ENCODE data around the gene RBX1. TPM values are rescaled to one million over a fixed set of nuclear protein-coding genes. Genes with fewer than 3 reads are reported as not detected.
A peak's percentile ranks its signal among the peaks of the same experiment; 100 is the strongest.

Gene RBX1
- total RNA-seq, 1 donor from 2014 or later: 80.7 TPM

- DNase-seq (ENCODE audit: low read depth, low spot score): no peak
Measured at GRCh38 chr22:41021613-41022454, 70.7 kb downstream of the RBX1 start.

GRCh38 chr22:41022470-41023298, 71.5 kb downstream of the RBX1 start:
- peak; percentile 10 for DNase-seq (ENCODE audit: low read depth, low spot score)

Other genes with a start within 250 kb of the RBX1 start
- gene SLC25A17, start 132.0 kb upstream of the RBX1 start, total RNA-seq: 14.7 and 16.6 TPM in 2 replicates
- 221 and 287 TPM in 2 replicates for gene ST13, start 94.7 kb upstream of the RBX1 start, total RNA-seq
- gene XPNPEP3, start 94.2 kb upstream of the RBX1 start, total RNA-seq: 7.3 and 9.2 TPM in 2 replicates
- gene DNAJB7, start 89.3 kb upstream of the RBX1 start, total RNA-seq: not detected in 2 replicates
- gene EP300, start 141.2 kb downstream of the RBX1 start, total RNA-seq: 21.8 and 37.5 TPM in 2 replicates

Measured in pulmonary artery endothelial cell (primary cell).